GM18870 (cell line): ENCODE data around the gene DENND1A.
"Not testable (repeated sequence)": the region's sequence is repeated elsewhere in the genome, so short reads cannot be mapped to it uniquely, and the experiment has no call there.

Experiments used
- ATAC-seq: cut with Tn5 transposase; IDR thresholded peaks from one replicate; pipeline ENCODE4 v1.9.1; 2021; ENCODE audit warnings: moderate library complexity; ENCODE audit not compliant: unreplicated experiment

Gene DENND1A

GRCh38 chr9:123739902-123740301, 190.0 kb downstream of the DENND1A start:
- ATAC-seq = no peak

GRCh38 chr9:123739387-123739786, 190.5 kb downstream of the DENND1A start:
- ATAC-seq = no peak

- no peak for ATAC-seq
Measured at GRCh38 chr9:123738648-123739047, 191.3 kb downstream of the DENND1A start.

GRCh38 chr9:123735376-123735775, 194.6 kb downstream of the DENND1A start:
- no peak for ATAC-seq

- ATAC-seq = not testable (repeated sequence)
Measured at GRCh38 chr9:123728571-123728970, 201.4 kb downstream of the DENND1A start.

- ATAC-seq = no peak
Measured at GRCh38 chr9:123727332-123727731, 202.6 kb downstream of the DENND1A start.

GRCh38 chr9:123725389-123725788, 204.5 kb downstream of the DENND1A start:
- ATAC-seq = no peak

GRCh38 chr9:123724211-123724796, 205.6 kb downstream of the DENND1A start:
- no peak for ATAC-seq

- no peak for ATAC-seq
Measured at GRCh38 chr9:123723135-123723875, 206.6 kb downstream of the DENND1A start.

- no peak for ATAC-seq
Measured at GRCh38 chr9:123722378-123722777, 207.5 kb downstream of the DENND1A start.

GRCh38 chr9:123718188-123718587, 211.7 kb downstream of the DENND1A start:
- ATAC-seq = no peak

- ATAC-seq = no peak
Measured at GRCh38 chr9:123717581-123718175, 212.2 kb downstream of the DENND1A start.

- ATAC-seq = no peak
Measured at GRCh38 chr9:123716339-123716945, 213.5 kb downstream of the DENND1A start.

- ATAC-seq = no peak
Measured at GRCh38 chr9:123715258-123715657, 214.7 kb downstream of the DENND1A start.

GRCh38 chr9:123713282-123713681, 216.6 kb downstream of the DENND1A start:
- no peak for ATAC-seq

GRCh38 chr9:123712399-123712798, 217.5 kb downstream of the DENND1A start:
- no peak for ATAC-seq

GRCh38 chr9:123710299-123710698, 219.6 kb downstream of the DENND1A start:
- ATAC-seq = no peak

- no peak for ATAC-seq
Measured at GRCh38 chr9:123702483-123702882, 227.4 kb downstream of the DENND1A start.

- ATAC-seq = no peak
Measured at GRCh38 chr9:123697686-123698085, 232.2 kb downstream of the DENND1A start.

GRCh38 chr9:123696476-123696875, 233.4 kb downstream of the DENND1A start:
- ATAC-seq = no peak

- no peak for ATAC-seq
Measured at GRCh38 chr9:123695386-123695785, 234.5 kb downstream of the DENND1A start.

GRCh38 chr9:123691765-123692303, 238.1 kb downstream of the DENND1A start:
- ATAC-seq = no peak
